NCI-H2107 treated with DMSO at 0.1 percent for 48 hours (cell line): ENCODE results near the gene PRCC.

ENCODE experiments used
- DNase-seq: peaks from one replicate; lab custom pipeline; 2025; ENCODE audit not compliant: unreplicated experiment; lab: John Stamatoyannopoulos, UW

PRCC gene, protein sequence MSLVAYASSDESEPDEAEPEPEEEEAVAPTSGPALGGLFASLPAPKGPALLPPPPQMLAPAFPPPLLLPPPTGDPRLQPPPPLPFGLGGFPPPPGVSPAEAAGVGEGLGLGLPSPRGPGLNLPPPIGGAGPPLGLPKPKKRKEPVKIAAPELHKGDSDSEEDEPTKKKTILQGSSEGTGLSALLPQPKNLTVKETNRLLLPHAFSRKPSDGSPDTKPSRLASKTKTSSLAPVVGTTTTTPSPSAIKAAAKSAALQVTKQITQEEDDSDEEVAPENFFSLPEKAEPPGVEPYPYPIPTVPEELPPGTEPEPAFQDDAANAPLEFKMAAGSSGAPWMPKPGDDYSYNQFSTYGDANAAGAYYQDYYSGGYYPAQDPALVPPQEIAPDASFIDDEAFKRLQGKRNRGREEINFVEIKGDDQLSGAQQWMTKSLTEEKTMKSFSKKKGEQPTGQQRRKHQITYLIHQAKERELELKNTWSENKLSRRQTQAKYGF

DNA sequence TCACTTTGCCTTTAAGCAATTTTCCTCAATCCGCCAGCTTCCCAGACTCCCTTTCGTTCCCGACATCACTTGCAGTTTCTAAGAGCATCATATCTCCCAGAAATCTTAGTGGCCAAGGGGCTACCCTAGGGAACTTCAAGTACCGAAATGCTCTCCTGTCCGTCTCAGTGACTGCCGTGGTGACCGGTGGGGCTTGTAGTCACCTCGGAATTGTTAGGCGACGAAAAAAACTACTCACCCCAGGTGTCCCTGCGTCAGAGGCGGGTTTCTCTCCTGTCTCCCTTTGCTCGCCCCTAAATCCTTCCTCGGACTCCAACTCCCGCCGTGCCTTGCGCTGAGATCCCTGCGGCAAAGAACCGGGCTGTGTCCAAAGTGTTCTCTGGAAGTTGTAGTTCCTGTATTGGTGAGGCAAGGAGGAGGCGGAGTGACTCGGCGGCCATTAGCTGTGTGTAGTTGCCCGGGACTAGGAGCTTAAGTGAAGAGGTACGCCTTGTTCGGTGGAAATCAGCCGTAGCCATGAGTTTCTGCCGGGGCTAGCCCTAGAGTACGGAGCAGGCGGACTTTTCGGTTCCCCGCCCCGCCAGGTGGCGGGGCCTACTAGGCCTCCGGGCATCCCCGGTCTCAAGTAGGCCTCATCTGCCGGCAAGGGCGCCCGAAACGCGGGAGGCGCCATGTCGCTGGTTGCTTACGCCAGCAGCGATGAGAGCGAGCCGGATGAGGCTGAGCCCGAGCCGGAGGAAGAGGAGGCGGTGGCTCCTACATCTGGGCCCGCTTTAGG, at the start of gene PRCC:
TSS of gene PRCC (plus strand) at position 435 of the 778 bp plus-strand sequence. CDS start at position 672, 237 bp downstream.
- peak; percentile 100 for DNase-seq

DNA sequence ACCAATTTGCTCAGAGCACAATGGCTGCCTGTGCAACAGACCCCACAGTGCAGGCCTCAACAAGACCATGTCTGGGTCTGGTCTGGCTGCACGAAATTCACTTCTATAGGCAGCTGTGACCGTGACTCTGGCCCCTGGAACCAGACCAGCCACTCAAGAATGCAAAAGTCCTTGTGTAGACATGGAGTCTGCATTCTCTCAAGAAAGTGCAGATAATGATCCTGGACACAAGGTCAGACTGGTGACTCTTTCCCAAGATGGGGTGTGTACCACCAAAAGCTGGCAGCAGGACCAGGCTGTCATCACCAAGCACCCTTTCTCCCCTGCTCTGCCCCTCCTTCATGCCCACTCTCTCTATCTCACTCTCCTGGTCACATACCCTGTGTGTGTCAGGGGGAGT, 46.2 kb upstream of the PRCC start:
- DNase-seq: no peak

DNA sequence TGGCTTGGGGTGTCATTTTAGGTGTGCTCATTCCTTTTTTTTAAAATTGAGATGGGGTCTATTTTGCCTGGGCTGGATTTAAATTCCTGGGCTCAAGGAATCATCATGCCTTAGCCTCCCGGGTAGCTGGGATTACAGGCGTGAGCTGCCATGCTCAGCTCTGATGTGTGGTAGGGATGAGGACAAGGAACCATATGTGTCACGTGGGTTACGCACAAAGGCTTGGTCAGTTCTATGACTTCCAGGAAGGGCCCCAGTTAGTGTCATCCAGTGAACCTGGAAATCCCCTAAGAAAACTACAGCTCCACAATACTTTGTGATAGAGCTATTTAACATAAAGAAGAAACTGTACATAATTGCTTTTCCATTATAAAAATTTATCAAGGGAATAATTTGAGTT, 45.8 kb upstream of the PRCC start:
- DNase-seq: no peak

DNA sequence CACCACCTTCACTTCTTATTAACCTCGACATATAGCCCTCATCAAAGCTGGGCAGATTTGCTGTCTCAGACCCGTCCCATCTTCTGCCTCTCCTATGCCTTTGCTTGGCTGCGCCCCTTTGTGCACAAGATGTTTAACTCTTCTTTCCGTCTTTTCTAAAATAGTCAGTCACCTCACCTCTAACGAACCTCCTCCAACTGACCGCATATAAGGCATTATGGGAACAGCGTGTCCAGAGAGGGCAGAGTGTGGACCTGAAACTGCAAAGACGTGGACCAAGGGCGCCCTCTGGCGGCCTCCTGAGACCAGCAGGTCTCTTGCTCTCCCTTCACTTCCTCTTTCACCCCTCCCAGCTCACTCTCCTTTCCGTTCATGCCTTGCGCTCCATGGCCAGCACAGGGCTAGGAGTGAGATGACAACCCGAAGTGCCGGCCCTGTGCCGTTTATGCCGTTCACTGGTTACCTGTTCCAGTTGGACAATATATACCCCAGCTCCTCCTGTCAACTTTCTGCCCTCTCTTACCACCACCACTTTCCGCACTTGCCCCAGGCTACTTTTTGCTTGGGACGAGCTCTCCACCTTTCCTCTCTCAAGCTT, 41.6 kb upstream of the PRCC start:
- DNase-seq: peak; percentile 84

DNA sequence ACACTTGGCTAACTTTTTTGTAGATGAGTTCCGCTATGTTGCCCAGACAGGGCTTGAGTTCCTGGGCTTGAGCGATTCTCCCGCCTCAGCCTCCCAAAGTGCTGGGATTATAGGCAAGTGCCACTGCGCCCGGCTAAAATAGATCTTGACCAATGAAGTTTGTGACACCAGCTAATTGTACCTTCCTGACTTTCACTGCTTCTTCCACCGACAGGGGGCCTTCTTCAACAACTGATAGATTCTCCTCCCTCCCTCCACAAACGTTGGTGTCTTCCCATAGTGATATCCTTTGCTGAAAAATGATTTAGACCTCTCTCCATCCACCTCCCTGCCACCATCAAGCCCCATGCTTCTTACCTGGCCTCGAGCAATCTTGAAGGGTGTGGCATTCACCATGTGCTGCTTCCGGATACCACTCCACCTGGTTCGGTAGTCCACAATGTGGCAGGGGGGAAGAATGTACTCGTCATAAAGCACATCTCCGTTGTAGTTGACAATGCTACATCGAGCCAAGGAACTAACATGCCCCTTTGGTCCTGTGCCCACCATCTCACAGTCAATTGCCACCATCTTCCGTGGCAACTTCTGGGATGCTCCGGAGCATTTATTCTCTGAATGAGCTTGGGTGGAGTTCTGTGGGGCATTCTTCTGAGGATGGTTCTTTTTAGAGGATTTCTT, 40.6 kb upstream of the PRCC start:
- DNase-seq: peak; percentile 63

DNA sequence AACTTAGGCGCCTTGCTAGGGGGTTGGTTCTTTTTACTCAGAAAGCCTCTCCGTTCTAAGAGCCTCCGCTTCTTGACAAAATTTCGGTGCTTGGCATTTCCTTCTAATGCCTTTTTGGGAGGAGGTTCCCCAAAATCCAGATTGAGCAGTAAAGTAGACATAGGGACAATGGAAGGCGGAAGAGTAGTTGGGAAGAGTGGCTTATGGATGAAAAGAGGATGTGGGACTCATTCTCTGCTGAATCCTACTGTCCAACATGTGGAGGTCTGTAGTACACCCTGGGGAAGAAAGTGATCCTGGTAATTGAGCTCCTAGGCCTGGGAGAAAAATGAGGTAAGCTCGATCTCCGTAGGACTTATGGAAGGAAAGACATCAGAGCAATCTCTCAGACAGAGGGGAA, 39.8 kb upstream of the PRCC start:
- DNase-seq: no peak

DNA sequence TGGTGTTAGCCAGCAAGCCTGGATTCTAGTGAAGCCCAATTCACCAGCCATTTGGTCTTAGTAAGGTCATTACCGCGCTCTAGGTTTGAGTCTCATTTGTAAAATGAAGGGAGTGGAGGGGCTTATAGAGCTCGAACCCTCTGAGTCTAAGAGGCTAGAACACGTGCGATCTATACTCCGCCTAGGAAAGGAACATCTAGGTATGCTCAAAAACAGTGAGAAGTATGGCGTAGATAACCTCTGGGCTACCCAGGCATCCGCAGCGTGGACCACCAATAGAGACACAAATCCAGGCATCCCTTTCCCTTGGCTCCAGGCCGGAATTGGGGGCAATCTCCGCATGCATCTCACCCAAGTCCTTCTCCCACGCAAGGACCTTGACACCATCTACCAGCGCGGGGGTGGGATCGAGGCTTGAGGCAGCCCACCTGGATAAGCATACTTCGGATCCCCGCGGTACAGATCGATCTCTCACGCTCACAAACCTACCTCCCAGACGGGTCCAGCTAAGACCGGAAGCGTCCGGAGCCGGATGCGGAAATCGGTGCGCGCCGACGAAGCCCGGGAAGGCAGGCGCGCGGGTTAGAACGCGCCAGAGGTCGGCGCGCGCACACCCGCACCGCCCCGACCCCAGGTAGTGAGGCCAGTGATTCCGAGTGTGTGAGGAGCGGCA, 39.3 kb upstream of the PRCC start, which contains the start of gene METTL25B:
TSS of gene METTL25B (plus strand) at position 544 of the 673 bp plus-strand sequence. CDS start 636 bp downstream, outside the sequence.
- DNase-seq: peak; percentile 53

DNA sequence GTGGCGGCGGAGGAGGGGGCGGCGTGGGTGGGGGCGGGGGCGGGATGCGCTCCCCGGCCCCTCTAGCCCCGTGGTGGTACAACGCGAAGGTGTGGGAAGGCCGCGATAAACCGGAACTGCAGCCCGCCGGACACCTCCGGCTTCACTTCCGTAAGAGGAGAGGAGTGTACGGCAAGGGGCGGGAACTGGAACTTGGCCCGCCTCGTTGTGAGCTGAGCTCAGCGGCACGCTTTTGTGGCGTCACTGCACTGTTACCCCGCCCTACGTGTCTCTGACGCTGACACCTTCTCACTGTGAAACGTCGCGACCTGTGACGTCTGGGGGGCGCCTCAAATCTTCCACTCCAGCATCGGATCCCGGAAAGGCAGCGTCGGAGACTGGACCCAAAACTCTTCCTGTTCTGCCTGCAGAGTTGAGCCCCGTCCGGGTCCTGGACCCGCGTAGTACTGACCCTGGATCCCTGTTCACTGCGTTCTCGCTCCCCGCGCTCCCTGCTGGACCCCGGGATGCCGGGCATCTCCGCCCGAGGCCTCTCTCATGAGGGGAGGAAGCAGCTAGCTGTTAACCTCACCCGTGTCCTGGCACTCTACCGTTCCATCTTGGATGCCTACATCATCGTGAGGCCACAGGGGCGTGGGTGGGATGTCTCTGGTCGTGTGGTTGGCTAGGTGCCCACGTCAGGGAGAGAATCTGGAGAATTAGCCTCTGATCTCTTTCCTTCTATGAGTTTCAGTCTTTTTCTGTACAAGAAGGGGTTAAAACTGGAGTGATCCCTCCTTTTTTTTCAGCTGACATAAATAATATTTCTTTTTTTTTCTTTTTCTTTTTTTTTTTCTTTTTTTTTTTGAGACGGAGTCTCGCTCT, 38.5 kb upstream of the PRCC start, which contains the start of gene ISG20L2:
TSS of gene ISG20L2 (minus strand) at position 168 of the 864 bp plus-strand sequence. CDS start 1,114 bp downstream, outside the sequence.
- DNase-seq: peak; percentile 97

DNA sequence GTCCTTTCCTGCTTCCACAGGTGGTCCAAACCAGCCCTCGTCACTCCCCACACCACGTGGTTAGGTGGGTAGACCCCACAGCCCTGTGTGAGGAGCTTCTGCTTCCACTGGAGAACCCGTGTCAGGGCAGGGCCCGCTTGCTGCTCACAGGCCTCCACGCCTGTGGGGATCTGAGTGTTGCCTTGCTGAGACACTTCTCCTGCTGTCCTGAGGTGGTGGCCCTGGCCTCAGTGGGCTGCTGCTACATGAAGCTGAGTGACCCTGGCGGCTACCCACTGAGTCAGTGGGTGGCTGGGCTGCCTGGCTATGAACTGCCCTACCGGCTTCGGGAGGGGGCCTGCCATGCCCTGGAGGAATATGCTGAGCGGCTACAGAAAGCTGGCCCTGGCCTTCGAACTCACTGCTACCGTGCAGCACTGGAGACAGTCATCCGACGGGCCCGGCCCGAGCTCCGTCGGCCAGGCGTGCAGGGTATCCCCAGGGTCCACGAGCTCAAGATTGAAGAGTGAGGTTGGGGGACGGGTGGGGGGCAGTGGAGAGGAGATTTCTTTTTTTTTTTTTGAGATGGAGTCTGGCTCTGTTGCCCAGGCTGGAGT, 33.2 kb upstream of the PRCC start:
- DNase-seq: no peak

DNA sequence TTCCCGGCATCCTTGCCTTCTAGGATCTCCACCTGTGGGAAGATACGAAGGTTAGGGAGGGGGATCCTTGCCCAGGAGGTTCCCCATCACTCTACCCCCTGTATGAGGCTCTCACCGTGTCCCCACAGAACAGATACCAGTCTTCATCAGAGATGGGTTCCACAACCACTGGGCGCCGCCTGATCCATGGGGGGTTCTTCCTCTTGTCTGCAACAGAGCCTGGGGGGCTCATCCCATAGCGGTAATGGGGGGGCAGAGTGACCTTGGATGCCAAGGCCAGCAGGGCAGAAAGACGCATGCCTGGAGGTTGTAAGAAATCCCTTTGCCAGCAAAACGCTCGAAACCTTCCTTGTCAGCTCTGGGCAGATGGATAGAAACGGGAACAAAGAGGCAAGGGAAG, 28.9 kb upstream of the PRCC start:
- DNase-seq: no peak

DNA sequence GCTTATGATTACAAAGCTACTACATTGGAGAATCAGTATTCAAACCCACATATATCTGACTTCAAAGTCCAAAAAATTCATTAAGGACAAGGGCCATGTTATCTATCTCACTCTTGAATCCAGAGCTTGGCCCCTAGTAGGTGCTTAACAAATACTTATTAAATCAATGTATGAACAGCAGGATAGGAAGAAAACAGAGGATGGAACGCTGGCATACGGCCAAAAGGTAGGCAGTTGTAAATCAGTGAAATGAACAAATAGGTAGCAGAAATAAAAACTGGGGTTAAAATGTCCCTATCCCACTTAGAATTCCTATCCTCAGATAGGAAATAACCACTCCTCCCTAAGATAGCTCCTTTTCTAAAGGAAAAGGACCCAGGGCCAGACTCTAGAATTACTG, 28.4 kb upstream of the PRCC start:
- DNase-seq: no peak

DNA sequence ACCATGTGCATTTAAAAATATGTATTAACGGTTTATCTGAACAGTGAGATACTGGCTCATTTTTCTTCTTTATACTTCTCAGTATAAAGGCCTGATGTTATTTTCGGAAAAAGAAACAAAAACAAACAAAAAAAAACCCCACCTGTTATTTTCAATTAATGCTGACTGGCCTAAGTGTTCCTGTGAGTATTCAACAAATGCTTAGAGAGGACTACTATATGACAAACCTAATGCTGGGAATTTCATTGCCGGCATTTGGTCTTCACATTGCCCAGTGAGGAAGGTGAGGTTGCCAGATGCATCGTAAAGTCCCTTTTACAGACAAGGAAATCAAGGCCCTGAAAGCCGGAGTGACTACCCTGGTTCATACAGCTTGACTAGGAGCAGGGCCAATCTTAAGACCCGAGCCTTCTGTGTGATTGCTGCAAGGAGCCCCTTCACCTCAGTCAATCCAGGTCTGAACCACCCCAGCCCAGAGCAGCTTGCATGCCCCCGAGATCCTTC, 27.0 kb upstream of the PRCC start:
- DNase-seq: no peak

DNA sequence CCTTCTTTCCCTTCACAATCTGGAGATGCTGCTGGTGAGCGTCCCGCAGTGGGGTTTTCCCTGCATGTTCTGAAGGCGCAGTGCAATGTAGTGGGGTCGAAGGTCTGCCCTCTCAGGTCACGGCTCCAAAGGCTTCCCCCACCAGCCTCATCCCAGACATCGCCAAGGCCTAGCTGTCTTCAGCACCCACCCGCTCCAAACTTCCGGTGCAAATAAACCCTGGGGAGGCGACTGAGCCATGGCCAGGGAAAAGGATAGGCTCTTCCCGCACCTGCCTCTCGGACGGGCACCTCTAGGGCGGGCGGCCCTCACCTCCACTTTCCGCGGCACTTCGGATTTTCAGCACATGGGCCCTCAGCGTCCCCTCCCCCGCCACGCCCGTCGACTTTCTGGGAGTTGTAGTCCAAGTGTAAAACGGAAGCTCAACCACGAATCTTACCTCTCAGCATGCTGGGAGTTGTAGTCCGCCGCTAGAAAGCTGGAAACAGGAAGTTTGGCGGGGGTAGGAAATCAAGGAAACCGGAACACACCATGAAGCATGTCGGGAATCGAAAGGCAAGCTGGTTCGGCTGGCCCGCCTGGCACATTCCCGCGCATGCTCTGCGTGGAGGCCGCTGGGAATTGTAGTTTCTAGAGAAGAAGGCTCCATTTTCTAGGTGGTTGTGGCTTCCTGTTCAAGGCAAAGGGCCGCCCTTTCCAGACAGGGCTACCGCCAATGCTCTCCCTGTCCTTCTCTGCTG, 26.4 kb upstream of the PRCC start, which contains the start of gene MRPL24:
TSS of gene MRPL24 (minus strand) at position 348 of the 740 bp plus-strand sequence. CDS start 2,384 bp downstream, outside the sequence.
- DNase-seq: peak; percentile 99

DNA sequence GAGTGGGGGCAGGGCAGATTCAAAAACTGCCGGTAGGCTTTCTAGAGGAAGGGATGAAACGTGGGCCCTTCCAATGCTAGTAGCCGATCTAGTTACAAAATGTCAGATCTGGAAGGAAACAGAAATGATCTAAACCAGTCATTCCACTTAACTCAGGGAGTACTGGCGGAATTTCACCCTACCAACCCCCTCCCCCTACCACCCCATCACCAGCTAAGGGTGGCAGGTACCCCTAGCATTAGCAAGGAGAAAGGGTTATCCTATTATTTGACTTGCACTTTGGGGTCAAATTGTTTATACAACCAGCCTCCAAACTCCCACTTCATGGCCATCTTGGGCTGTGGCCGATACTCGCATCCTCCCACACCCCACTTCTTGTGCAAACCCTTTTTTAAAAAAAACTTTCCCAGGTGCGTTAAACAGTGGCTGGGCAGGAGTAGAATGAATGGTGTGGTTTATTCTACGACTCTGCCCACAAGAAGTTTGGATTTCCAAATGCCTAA, 25.8 kb upstream of the PRCC start:
- DNase-seq: no peak

DNA sequence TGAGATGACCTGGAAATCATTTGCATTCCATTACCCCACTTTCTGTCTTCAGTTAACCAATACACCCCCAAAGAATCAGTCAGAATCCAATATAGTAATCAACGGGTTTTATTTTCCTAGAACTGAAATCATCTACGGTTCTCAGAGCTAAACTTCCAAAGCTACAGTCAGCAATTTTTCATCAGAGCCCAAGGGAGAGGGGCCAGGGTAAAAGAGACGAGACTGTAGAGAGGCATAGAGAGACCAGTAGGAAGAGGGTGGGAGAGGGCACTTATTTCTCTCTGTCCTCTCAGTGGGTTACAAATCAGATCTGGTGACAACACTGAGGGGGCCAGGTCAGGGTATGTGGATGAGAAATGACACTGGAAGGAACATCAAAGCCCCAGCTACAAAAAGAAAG, 25.3 kb upstream of the PRCC start:
- no peak for DNase-seq

DNA sequence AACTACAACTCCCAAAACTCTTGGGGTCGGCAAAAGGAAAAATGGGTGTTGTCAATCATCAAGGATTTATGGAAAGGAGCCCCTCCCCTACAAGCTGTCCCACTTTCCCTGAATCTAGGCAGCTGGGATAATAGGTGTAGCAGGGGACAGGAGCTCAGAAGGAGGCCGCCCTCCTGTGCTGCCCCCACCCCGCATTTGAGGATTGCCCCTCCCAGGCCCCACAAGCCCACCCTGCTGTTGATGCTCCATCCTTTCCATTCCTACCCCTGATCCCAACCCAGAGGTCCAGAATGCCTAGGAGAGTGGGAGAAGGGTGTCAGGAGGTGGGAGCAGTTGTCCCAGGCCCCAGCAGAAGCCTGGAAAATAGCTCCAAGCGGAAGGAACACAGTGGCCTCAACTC, 24.5 kb upstream of the PRCC start:
- DNase-seq: no peak

DNA sequence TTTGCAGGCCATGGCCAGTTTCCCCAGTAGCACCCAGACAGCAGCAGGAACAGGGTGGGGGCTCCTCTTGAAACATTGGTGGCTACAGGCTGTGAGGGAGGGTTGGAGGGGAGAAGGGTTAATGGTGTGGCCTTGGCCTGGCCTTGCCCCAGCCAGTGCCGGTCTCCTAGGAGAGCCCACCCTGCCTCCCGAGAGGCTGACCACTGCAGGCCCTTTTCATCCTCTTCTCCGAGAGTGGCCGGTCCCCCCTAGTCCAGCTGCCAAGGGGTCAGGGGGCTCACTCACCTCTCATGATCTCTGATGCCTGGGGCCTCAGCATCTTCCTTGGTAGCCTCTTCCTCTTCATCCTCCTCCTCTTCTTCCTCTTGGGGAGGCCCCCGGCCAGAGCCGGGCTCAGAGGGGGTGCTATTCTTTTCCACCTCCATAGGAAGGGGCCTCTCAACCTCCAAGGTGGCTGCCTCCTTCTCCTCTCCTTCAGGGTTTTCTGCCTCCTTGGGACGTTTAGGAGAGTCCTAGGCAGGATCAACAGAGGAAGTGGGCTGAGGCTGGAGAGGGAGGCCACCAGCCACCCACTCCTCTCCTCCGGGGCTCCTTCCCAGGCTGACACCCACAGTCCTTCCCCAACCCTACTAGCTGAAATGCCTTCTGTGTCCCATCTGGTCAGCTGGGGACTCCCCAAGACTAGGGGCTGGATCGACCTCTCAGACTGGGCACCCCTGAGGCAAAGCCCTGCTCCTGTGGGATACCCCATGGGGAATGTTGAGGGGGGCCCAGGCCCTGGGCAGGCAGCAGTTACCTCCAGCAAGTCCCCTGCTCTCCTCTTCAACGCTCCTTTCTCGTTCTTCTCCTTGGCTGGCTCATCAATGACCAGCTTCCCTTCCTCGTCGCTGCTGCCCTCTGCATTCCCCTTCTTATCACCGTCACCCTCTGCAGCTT, 23.7 kb upstream of the PRCC start:
- DNase-seq: no peak
